Body of pancreas (tissue), 4 donors: ENCODE measurements around the gene TAMALIN.

Experiments
- CTCF ChIP-seq, 7 experiments: fragments of 450-650 bp in 4 of 7; fragments of 200-600 bp in 3 of 7; sonication (generic) in 3 of 7; IDR thresholded peaks; one replicate each; pipeline ENCODE4 v1.5.1; 2016 to 2019; ENCODE audit warnings: antibody characterized with exemption in 7 of 7
- POLR2A ChIP-seq, 3 donors: fragments of 450-650 bp; IDR thresholded peaks; one replicate each; pipeline ENCODE4 v1.6.1; 2016; ENCODE audit warnings: antibody characterized with exemption in 3 of 3, mild to moderate bottlenecking in 2 of 3

- TF ChIP-seq CTCF (IDR thresholded peaks at IDR 0.05) (no peak), POLR2A (IDR thresholded peaks at IDR 0.05) (no peak)
These were observed 51.2 kb downstream of the TAMALIN start for GRCh38 chr12:52057638-52058576.
